Transverse colon (tissue), 4 donors: Measurements from ENCODE around the gene GNB1L.

ENCODE experiments used
- POLR2A ChIP-seq: fragments of 450-650 bp; IDR thresholded peaks from one replicate; pipeline ENCODE4 v1.6.1; 2016; ENCODE audit warnings: antibody characterized with exemption, mild to moderate bottlenecking, moderate library complexity
- POLR2AphosphoS5 ChIP-seq, 3 donors: sonication (generic); formaldehyde crosslinking; IDR thresholded peaks; one replicate each; pipeline ENCODE4 v1.6.1; 2016; ENCODE audit warnings: antibody characterized with exemption in 3 of 3
- TF ChIP-seq, protein P1 (sequence below), 5 experiments: fragments of 200-600 bp in 3 of 5; fragments of 450-650 bp in 2 of 5; sonication (generic) in 3 of 5; IDR thresholded peaks; 1 replicate in 2 of 5; 2 replicates in 3 of 5; pipeline ENCODE4 v1.5.1; 2016 to 2017; ENCODE audit warnings: antibody characterized with exemption in 5 of 5, inconsistent platforms in 3 of 5, mild to moderate bottlenecking in 2 of 5, moderate library complexity in 1 of 5

DNA sequence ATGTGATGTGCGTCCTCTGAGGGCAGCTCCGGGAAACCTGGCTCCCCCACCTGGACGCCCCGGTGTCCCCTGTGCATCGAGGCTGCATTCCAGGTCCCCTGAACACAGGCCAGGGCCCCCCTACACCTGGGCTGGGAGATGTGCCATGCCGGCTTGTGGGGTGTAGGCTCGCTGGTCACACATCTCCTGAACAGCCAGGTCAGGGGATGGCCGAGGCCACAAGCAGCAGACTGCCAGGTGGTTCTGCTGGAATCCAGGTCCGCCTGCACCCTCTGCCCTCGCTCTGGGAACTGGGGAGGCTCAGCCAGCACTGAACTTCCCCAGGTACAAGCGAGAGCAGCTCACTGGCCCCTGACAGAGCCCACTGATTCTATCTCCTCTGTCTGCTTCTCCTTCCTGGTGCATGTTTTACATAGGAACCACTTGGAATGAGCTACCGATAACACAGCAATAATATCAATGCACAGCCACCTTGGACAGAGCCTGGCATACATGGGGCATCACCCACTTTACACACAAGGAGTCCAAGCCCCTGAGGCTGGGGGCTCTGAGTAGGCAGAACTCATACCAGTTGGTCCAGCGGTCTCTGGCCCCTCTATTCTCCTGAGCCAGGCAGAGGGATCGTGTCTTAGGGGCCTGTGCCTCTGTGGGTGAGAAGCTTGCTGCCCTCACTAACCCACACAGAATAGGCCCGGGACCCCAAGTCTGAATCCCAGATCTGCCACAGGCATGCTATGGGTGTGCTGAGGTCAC is 47.3 kb downstream of the GNB1L start:
- TF ChIP-seq, protein P1, sequence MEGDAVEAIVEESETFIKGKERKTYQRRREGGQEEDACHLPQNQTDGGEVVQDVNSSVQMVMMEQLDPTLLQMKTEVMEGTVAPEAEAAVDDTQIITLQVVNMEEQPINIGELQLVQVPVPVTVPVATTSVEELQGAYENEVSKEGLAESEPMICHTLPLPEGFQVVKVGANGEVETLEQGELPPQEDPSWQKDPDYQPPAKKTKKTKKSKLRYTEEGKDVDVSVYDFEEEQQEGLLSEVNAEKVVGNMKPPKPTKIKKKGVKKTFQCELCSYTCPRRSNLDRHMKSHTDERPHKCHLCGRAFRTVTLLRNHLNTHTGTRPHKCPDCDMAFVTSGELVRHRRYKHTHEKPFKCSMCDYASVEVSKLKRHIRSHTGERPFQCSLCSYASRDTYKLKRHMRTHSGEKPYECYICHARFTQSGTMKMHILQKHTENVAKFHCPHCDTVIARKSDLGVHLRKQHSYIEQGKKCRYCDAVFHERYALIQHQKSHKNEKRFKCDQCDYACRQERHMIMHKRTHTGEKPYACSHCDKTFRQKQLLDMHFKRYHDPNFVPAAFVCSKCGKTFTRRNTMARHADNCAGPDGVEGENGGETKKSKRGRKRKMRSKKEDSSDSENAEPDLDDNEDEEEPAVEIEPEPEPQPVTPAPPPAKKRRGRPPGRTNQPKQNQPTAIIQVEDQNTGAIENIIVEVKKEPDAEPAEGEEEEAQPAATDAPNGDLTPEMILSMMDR (IDR thresholded peaks at IDR 0.05), result no peak
- TF ChIP-seq POLR2AphosphoS5 (IDR thresholded peaks at IDR 0.05), result no peak
- no peak for TF ChIP-seq POLR2A
